ENCODE measurements around the gene KRT71.

GRCh38 chr12:52591521-52591920 is 38.6 kb upstream of the KRT71 start:
- TF ChIP-seq CTCF (IDR thresholded peaks at IDR 0.05) (no peak), POLR2A (IDR thresholded peaks at IDR 0.05) (no peak)
